ENCODE data around the gene PRKD2.

The PRKD2 gene

DNA sequence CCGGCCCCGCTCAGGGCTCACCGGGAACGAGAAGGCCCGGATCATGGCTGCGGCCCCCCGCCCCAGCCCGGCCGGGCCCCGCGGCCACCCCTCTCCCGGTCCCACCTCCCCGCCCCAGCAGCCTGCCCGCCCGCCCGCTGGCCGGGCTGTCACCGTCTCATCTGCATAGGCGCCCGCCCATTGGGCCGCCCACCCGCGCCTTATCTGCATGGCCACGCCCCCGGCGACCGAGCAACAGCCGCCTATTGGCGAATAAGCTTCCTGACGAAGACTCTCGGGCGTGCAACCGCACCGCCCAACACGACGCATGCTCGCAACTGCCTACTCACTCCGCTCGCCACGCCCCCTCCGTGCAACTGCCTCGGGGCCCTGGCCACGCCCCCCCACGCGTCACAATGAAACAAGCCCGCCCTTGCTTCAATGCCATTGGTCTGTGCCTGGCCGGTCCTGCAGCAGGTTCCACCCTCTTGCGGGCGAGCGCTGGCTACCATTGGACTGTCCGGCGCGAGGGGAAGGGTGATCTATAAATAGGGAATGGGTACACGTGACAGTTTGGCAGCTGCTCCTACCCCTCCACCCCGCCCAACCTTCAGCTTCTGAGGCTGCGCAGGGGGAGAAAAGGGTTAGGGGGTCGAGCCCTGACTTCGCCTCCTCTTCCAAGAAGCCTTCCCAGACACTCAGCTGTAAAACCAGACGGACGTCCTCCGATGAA is 55.7 kb downstream of the PRKD2 start, which contains the start of gene DACT3:
DACT3 (minus strand) TSS at position 163 of the 712 bp plus-strand sequence; CDS start at position 45, 118 bp downstream.
- FAIRE-seq: peak; percentile 94
- DNase-seq (ENCODE audit: insufficient read length, low spot score): peak; percentile 89
- no peak for TF ChIP-seq POLR2A (IDR thresholded peaks at IDR 0.05; ENCODE audit: low read depth, low read length)

DNA sequence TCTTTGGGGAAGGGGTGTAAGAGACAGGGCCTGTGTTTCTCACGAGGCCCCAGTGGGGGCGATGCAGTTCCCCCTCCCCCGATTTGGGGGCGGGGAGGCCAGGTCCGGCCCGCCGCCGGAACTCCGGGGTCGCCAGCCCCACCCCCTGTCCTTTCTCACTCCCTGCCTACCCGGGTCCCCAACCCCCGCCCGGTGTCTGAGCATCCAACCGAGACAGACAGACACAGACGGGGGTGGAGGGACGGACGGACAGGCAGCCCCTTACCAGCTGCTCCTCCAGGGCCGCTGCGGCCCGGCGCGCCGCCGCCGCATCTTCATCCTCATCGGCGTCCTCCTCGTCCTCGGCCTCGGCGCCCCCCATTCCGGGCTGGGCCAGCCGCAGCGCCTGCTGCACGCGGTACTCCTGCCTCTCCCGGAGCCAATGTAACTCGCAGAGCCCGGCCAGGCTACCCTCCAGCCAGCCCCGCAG is 56.3 kb downstream of the PRKD2 start:
- DNase-seq (ENCODE audit: insufficient read length, low spot score): no peak
- no peak for FAIRE-seq
- TF ChIP-seq POLR2A (IDR thresholded peaks at IDR 0.05; ENCODE audit: low read depth, low read length): no peak

DNA sequence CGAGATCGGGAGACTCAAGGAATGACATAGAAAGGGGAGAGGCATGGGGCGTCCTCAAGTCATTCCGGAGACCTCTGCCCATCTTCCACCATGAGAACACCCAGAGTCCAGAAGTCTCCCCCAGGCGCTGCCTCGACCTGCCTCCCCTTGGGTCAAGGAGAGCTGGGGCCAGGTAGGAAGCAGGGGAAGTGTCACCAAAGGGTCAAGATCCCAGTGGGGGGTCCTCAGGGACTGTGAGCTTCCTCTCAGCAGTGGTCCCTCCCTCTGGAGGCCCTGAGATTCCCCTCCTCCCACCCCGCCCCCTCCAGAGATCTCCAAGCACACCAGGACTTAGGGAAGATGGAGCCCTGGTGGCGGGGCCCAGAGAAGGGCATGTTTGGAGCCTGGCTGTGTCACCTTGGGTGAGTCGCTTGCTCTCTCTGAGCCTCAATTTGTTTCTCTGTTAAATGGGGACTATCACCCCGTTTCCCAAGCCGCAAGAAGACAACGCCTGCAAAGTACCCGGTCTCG is 56.9 kb downstream of the PRKD2 start:
- TF ChIP-seq POLR2A (IDR thresholded peaks at IDR 0.05; ENCODE audit: low read depth, low read length): no peak
- DNase-seq (ENCODE audit: insufficient read length, low spot score): no peak
- FAIRE-seq: no peak

DNA sequence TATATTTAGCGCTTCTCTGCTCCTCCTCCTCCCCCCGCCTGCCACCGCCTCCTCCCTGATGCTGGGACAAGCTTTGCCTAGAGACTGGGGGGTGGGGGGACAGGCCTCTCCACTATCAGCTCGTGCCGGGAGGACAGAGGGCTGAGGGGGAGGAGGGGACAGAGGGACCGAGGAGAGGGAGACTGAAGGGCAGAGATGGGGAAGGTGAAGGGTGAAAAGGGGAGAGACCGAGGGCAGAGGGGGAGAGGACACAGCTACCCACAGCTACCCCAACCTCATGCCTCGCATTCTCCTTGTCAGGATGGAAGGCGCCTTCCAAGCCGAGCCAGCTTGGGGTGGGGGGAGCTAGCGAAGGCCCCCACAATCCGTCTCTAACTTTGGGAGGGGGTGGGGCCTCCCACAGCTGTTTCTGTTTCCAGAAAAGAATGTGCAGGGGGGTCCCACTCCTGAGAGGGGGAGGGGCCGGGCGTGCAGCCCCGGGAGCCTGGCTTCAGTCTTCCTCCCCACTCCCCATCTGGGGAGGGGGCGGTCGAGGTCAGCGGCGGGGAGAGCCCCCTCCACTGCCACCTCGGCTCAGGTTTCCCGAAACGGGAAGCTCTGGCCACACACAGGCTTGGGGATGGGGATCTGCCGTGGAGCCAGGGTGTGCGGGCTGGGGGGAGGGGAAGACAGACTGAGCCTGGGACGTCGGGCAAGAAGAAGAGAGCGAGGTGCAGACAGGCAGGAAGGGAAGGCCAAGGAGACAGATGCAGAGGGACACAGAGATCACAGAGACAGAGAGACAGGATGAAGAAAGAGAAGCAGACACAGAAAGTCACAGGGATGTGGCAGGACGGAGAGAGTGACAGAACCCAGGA is 57.5 kb downstream of the PRKD2 start:
- FAIRE-seq (no peak), DNase-seq (ENCODE audit: insufficient read length, low spot score) (no peak)
- no peak for TF ChIP-seq POLR2A (IDR thresholded peaks at IDR 0.05; ENCODE audit: low read depth, low read length)

DNA sequence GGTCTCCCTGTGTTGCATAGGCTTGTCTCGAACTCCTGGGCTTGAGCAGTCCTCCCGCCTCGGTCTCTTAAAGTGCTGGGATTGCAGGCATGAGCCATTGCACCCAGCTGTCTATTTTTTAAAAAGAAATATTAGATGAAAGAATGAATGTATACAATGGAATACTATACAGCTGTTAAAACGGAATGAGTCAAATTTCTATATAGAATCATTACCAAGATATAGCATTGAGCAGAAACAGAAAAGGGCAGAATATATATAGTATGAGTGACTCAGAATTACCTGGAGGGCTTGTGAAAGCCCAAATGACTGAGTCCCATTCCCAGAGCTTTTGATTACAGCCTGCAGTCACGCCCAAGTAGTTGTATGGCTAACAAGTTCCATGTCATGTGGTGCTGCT is 60.4 kb downstream of the PRKD2 start:
- TF ChIP-seq POLR2A (IDR thresholded peaks at IDR 0.05; ENCODE audit: low read depth, low read length): no peak
- no peak for DNase-seq (ENCODE audit: insufficient read length, low spot score)
- no peak for FAIRE-seq

DNA sequence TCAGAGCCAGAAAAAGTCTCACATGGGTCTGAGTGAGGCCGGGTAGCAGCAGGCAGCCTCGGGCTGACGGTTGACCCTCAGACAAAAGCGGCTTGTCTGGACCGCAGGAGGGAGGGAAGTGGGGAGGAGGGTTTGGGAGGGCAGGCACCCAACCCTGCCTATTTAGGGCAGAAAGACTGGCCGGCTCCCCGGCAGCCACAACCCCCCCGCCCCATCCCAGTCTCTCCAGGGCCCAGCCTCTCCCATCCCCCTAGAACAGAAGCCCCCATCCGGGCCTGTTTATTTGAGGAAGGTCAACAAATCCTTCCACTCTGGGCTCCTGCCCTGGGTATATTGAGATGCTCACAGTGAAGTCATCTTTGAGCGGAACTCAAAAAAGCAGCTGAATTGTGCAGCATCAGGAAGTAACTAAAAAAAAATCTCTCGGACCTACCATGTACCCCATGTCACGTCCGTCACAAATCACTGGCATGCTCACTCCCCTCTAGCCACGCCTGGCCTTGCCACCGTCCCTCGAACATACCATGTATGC is 62.2 kb downstream of the PRKD2 start:
- DNase-seq (ENCODE audit: insufficient read length, low spot score) (no peak), FAIRE-seq (no peak)
- TF ChIP-seq POLR2A (IDR thresholded peaks at IDR 0.05; ENCODE audit: low read depth, low read length): no peak

DNA sequence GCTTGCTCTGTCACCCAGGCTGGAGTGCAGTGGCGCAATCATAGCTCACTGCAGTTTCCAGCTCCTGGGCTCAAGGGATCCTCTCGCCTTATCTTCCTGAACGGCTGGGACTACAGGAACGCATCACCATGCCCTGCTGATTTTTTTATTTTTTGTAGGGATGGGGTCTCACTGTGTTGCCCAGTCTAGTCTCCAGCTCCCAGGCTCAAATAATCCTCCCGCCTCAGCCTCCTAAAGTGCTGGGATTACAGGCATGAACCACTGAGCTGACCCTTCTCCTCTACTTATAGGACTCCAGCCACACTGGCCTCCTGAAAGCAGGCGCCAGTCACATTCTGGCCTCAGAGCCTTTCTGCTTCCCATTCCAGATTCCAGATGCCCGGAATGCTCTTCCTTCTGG is 66.5 kb downstream of the PRKD2 start:
- no peak for FAIRE-seq
- no peak for DNase-seq (ENCODE audit: insufficient read length, low spot score)
- TF ChIP-seq POLR2A (IDR thresholded peaks at IDR 0.05; ENCODE audit: low read depth, low read length): no peak

DNA sequence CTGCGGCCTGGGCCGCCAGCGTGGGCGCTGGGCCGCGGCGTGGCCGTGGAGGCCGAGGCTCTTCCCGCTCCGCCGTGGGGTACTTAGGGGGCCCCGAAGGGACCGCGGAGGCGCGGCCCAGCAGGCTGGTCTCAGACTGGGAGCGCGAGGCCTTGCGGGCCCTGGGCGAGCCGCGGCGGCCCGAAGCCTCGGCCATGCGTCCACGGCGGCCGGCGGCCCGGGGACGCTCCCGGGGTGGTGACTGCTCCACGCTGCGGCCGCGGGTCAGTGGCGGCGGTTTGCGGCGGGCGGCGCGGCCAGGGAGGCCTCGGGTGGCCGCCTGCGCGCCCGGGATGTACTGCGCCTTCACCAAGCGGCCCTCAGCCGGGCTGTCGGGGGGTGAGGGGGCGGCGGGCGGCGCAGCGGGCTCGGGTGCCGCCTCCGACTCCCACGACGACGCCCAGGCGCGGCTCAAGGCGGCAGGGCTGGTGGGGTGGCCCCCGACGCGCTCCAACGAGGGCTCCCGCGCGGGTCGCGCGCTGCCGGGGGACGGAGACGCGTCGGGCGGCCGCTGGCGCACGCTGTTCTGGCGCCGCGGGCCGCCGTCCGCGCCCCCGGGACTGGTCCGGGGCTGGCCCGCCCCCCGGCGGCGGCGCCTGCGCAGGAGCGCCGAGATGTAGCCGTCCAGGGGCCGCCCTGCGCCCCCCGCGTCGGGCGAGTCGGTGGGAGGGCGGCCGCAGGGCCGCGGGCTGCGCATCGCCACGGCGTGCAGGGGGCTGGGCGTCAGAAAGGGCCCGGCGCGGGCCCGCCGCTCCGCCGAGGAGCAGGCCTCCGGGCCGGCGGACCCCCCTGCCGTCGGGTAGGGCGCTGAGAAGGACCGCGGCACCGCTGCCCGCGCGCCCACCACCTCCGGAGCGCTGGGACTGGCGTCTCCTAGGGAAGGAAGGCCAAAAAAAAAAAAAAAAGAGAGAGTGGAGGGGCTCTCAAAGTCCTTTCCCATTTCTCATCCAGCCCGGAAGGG is 67.7 kb downstream of the PRKD2 start:
- DNase-seq (ENCODE audit: insufficient read length, low spot score) (no peak), FAIRE-seq (no peak)
- no peak for TF ChIP-seq POLR2A (IDR thresholded peaks at IDR 0.05; ENCODE audit: low read depth, low read length)

DNA sequence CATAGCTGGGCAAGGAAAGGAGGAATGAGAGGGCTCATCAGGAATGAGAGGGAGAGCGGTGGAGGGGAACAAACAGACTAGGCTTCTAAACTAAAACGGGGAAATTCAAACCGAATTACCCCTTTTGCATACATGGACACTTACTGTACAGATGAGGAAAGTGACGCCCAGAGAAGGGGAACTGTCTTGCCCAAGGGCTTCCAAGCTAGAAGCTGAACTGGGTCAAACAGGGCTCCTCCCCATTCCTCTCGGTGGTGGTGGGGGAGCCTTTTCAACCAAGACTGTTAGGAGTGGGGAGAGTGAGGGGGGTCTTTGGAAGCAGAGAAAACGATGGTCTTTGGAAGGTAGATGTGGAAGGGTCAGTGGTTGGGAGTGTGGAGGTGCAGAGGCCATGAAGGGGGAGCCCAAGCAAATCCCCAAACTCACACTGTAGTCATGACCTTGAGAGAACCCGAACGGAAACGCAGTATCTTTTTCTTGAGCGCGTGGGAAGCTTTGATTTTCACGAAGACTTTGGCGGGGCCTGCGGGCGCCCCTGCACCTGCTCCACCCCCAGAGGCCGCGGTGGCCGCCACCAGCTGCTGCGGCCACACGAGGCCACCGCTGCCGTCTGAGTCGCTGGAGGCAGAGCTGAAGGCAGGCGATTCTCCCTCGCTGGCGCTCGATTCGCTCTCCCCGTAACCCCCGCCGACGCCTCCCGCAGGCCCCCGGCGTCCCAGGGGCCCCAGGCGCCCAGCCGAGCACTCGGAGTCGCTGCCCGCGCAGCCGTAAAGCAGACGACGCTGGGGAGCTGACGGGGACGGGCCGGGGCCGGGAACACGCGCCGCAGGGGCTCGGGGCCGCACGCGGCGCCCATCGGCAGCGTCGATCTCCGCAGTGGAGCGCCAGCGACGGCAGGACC is 68.6 kb downstream of the PRKD2 start:
- FAIRE-seq (no peak), DNase-seq (ENCODE audit: insufficient read length, low spot score) (no peak)
- no peak for TF ChIP-seq POLR2A (IDR thresholded peaks at IDR 0.05; ENCODE audit: low read depth, low read length)

DNA sequence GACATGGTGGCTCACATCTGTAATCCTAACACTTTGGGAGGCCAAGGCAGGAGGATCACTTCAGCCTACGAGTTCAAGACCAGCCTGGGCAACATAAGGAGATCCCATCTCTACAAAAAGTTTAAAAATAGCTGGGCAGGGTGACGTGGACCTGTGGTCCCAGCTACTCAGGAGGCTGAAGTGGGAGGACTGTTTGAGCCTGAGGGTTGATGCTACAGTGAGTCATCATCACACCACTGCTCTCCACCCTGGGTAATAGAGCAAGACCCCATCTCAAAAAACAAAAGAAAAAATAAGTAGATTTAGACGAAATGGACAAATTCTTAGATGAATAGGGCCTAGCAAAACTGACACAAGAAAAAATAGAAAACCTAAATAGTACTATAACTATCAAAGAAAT is 70.5 kb downstream of the PRKD2 start:
- no peak for FAIRE-seq
- TF ChIP-seq POLR2A (IDR thresholded peaks at IDR 0.05; ENCODE audit: low read depth, low read length): no peak
- no peak for DNase-seq (ENCODE audit: insufficient read length, low spot score)

DNA sequence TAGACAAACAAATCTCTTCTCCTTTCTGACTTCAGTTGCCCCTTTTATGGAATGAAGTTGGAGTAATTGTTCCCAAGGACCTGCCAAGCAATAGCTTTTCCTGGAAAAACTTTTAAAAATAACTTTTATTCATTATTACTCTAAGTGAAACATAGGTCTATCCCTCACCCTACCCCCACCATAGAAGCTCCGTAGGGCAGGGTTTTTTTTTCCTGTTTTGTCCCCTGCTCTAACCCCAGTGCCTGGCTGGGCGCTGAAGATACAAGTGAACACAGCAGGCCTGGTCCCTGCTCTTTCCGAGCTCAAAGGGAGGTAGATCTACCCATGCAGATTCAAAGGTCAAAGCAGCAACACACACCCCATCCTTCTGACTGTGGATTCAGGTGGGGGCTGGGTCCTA is 72.2 kb downstream of the PRKD2 start:
- FAIRE-seq (no peak), DNase-seq (ENCODE audit: insufficient read length, low spot score) (no peak)
- TF ChIP-seq POLR2A (IDR thresholded peaks at IDR 0.05; ENCODE audit: low read depth, low read length): no peak

DNA sequence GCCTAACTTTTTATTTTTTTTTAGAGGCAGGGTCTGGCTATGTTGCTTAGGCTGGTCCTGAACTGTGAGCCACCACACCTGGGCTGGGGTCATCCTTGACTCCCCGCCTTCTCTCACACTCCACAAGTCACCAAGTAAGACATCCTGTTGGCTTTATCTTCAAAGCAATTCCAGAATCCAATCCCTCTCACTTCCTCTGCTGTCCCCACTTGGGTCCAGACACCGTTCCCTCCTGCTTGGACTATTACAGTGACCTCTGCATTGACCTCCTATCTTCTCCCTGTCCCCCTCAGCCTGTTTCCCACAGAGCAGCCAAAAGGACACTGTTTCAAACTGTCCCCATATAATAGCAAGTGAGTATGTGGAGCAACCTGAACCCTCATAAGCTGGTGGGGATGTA is 76.3 kb downstream of the PRKD2 start:
- FAIRE-seq: no peak
- TF ChIP-seq POLR2A (IDR thresholded peaks at IDR 0.05; ENCODE audit: low read depth, low read length): no peak
- DNase-seq (ENCODE audit: insufficient read length, low spot score): no peak

Data from H54 (cell line).